Measurements from ENCODE around the gene TMEM168. TPM values are rescaled to one million over a fixed set of nuclear protein-coding genes. Genes with fewer than 3 reads are reported as not detected.
"Not testable (repeated sequence)": the region's sequence is repeated elsewhere in the genome, so short reads cannot be mapped to it uniquely, and the experiment has no call there.

The TMEM168 gene, protein sequence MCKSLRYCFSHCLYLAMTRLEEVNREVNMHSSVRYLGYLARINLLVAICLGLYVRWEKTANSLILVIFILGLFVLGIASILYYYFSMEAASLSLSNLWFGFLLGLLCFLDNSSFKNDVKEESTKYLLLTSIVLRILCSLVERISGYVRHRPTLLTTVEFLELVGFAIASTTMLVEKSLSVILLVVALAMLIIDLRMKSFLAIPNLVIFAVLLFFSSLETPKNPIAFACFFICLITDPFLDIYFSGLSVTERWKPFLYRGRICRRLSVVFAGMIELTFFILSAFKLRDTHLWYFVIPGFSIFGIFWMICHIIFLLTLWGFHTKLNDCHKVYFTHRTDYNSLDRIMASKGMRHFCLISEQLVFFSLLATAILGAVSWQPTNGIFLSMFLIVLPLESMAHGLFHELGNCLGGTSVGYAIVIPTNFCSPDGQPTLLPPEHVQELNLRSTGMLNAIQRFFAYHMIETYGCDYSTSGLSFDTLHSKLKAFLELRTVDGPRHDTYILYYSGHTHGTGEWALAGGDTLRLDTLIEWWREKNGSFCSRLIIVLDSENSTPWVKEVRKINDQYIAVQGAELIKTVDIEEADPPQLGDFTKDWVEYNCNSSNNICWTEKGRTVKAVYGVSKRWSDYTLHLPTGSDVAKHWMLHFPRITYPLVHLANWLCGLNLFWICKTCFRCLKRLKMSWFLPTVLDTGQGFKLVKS
- total RNA-seq = 10 to 100 TPM; 17.5 to 19.0 TPM

DNA sequence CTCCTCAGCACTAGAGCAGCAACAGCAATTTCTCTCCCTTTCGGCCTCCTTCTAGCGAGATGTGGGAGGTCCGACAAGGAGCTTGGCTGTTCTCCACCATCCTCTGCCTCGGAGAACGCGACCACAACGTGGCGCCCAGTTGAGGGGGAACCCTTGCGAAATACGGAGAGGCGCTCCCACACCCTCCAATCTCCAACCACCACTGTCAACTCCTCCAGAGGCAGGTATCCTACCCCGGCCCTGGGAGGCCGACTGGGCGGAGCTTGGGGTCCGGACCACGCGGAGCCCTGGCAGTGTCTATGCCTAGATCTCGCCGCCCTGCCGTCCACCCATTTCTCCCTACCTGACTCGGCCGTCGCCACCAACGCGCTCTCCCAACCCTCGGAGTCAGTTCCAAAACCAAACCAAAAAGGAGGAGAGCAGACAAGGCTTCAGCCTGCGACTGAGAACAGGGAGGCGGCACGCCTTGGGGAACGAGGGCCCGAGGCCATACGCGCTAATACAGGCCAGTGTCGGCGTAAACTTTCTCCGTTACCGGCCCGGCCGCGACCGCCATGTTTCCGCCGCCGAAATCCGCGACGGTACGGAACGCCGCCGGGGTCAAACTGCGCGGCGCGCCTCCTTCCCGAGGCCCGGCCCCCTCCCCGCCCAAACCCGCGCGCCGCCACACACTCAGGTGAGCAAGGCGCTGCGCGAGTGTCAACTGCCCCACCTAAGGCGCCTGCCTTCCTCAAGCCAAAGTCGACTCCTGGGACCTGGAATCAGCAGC, at the start of gene TMEM168:
Gene TMEM168 (minus strand): TSS at position 577 of the 769 bp plus-strand sequence. CDS start 5,568 bp downstream, outside the sequence.
- Mint-ChIP-seq H3K4me1 (peaks cover 24% of the 10 kb centered on the region), H3K36me3 (ENCODE audit: low read depth) (peaks cover 12% of the 10 kb centered on the region), H3K9me3 (no peaks in the 10 kb centered on the region), H3K27ac (peak within 1 kb of the TSS; percentile 89), H3K4me3 (peak within 1 kb of the TSS; percentile 86), H3K27me3 (no peaks in the 10 kb centered on the region)
- POLR2A ChIA-PET = no interaction called here
- CTCF ChIA-PET = interaction anchor here (1.0 to 1.1 kb wide), 2 partner anchors 12 to 26 kb away, joined by 3 read pairs; no protein-coding TSS in a partner anchor
- peak; percentile 84 for DNase-seq

DNA sequence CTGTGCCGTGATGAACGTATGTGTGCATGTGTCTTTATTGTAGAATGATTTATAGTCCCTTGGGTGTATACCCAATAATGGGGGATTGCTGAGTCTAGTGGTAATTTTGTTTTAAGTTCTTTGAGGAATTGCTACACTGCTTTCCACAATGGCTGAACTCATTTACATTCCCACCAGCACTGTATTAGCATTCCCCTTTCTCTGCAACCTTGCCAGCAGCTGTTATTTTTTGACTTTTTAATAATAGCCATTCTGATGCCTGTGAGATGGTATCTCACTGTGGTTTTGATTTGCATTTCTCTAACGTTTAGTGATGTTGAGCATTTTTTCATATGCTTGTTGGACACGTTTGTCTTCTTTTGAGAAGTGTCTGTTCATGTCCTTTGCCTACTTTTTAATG, 45.7 kb upstream of the TMEM168 start:
- CTCF ChIA-PET, H3K27me3 Mint-ChIP-seq, H3K4me1 Mint-ChIP-seq, DNase-seq, H3K27ac Mint-ChIP-seq, POLR2A ChIA-PET, H3K4me3 Mint-ChIP-seq: not testable (repeated sequence)
- H3K36me3 Mint-ChIP-seq (ENCODE audit: low read depth) = peaks cover 12% of the 10 kb centered on the region
- H3K9me3 Mint-ChIP-seq = peaks cover 12% of the 10 kb centered on the region

DNA sequence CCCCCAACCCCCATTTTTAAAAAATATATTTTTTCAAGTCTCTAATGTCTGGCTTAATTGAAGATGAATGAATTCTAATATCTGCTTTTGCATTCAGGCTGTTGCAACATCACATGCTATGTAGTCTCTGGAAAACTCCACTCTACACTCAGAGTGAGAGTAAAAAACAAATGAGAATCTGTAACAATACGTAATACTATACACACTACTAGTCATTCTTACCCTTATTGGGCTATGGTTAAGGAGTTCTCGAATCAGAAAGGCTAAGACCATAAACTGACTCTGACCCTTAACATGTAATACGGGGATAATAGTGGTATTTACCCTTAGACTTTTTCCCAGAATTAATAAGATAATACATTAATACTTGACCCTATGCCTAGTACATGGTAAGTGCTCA, 42.9 kb upstream of the TMEM168 start:
- Mint-ChIP-seq H3K4me3 (no peak overlapping the region), H3K4me1 (no peaks in the 10 kb centered on the region), H3K27me3 (no peaks in the 10 kb centered on the region), H3K36me3 (ENCODE audit: low read depth) (peaks cover 33% of the 10 kb centered on the region), H3K27ac (no peak overlapping the region), H3K9me3 (peaks cover 22% of the 10 kb centered on the region)
- ChIA-PET POLR2A (no interaction called here), CTCF (no interaction called here)
- DNase-seq = no peak

DNA sequence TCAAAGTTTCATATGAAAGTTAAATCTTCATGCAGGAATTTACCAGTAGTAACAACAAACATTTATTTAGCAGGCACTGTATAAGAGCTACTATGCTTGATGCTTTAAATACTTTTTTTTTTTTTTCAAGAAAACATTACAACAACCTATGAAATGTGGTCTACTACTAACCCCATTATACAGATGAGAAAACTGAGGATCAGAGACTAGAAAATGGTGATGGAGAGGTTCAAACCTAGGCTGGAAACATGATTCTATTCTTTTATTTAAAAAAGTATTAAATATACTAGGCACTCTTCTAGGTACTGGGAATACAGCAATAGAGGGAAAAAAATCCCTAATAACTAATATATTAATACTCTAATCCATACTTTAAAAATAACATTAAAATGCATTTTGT, 40.6 kb upstream of the TMEM168 start:
- H3K9me3 Mint-ChIP-seq = peaks cover 19% of the 10 kb centered on the region
- peaks cover 30% of the 10 kb centered on the region for H3K36me3 Mint-ChIP-seq (ENCODE audit: low read depth)
- ChIA-PET POLR2A (no interaction called here), CTCF (interaction anchor here (1.4 kb wide), 1 partner anchor 15 kb away, joined by 4 read pairs; no protein-coding TSS in a partner anchor)
- H3K27me3 Mint-ChIP-seq = no peaks in the 10 kb centered on the region
- no peak overlapping the region for H3K27ac Mint-ChIP-seq
- no peak for DNase-seq
- no peak overlapping the region for H3K4me3 Mint-ChIP-seq
- H3K4me1 Mint-ChIP-seq = no peaks in the 10 kb centered on the region

DNA sequence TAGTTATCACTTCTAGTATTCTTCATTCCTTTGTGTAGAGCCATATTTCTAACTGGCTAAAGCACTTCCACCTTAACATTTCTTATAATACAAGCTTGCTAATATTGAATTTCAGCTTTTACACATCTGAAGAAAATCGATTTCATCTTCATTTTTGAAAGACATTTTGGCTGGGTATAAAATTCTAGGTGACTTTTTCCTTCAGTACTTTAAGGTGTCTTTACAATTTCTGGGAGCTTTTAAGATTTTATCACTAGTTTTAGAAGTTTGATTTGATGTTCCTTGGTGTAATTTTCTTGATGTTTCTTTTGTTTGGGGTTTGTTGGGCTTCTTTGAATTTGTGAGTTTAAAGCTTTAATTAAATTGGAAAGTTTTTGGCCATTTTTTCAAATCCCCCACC, 38.5 kb upstream of the TMEM168 start:
- peaks cover 19% of the 10 kb centered on the region for H3K9me3 Mint-ChIP-seq
- peaks cover 30% of the 10 kb centered on the region for H3K36me3 Mint-ChIP-seq (ENCODE audit: low read depth)
- DNase-seq = no peak
- POLR2A ChIA-PET = no interaction called here
- no peaks in the 10 kb centered on the region for H3K4me1 Mint-ChIP-seq
- H3K27me3 Mint-ChIP-seq = no peaks in the 10 kb centered on the region
- no peak overlapping the region for H3K4me3 Mint-ChIP-seq
- H3K27ac Mint-ChIP-seq = no peak overlapping the region
- CTCF ChIA-PET = no interaction called here

DNA sequence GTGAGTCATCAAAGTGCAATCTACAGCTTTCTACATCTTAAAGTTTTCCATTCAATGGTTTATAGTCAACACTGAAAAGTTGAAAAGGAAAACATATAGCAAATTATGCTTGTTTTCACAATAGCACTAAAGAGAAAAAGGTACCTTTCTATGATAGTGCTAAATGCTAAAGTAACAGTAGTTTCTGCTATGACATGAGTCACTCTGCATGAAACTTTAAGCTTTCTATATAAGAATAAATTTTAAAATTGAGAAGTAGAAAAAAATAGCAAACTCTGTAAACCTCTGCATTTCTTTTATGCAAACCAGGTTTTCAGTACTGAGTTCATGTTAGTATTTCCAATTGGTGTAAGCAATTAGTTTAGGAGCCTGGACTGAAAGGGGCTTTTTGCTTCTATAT, 31.2 kb upstream of the TMEM168 start:
- no peak for DNase-seq
- Mint-ChIP-seq H3K9me3 (peaks cover 5% of the 10 kb centered on the region), H3K27me3 (no peaks in the 10 kb centered on the region), H3K27ac (no peak overlapping the region), H3K4me3 (no peak overlapping the region), H3K36me3 (ENCODE audit: low read depth) (peaks cover 4% of the 10 kb centered on the region), H3K4me1 (no peaks in the 10 kb centered on the region)
- CTCF ChIA-PET = no interaction called here
- POLR2A ChIA-PET = no interaction called here

DNA sequence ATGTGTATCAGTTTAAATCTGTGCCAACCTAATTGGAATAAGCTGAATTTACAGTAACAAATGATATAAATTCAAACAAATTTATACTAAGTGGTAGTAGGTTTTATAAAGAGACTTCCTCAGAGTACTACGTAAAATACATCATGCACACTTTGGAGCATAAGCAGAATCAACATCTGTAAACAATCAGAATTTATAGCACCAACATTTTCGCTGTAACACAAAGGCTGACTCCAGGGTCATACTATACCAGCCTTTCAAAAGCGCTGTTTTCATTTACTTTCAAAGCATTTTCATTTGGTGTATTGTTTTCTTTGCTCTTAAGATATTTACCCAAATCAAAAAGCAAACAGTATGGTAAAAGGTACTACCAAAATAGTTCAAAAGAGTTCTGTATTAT, 29.3 kb upstream of the TMEM168 start:
- POLR2A ChIA-PET = no interaction called here
- H3K9me3 Mint-ChIP-seq = peaks cover 8% of the 10 kb centered on the region
- H3K27me3 Mint-ChIP-seq = no peaks in the 10 kb centered on the region
- CTCF ChIA-PET = no interaction called here
- DNase-seq = no peak
- no peaks in the 10 kb centered on the region for H3K4me1 Mint-ChIP-seq
- H3K36me3 Mint-ChIP-seq (ENCODE audit: low read depth) = peaks cover 4% of the 10 kb centered on the region
- H3K27ac Mint-ChIP-seq = no peak overlapping the region
- H3K4me3 Mint-ChIP-seq = no peak overlapping the region

DNA sequence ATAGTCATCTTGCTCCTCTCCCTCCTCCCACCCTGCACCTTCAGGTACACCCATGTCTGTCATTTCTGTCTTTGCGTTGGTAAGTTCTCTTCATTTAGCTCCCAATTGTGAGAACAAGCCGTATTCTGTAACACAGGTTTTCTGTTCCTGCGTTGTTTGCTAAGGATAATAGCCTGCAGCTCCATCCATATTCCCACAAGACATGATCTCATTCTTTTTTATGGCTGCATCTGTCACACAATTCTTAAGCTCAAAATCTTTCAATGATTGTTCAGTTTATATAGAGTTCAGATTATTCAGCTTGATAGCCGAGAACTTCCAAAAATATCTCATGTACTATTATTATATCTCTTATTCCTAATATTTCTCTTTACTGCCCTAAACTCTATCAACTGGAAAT, 16.0 kb upstream of the TMEM168 start:
- ChIA-PET POLR2A (no interaction called here), CTCF (no interaction called here)
- Mint-ChIP-seq H3K9me3 (peaks cover 2% of the 10 kb centered on the region), H3K27me3 (peaks cover 12% of the 10 kb centered on the region), H3K4me3 (no peak overlapping the region), H3K36me3 (ENCODE audit: low read depth) (no peaks in the 10 kb centered on the region), H3K4me1 (no peaks in the 10 kb centered on the region), H3K27ac (no peak overlapping the region)
- no peak for DNase-seq

DNA sequence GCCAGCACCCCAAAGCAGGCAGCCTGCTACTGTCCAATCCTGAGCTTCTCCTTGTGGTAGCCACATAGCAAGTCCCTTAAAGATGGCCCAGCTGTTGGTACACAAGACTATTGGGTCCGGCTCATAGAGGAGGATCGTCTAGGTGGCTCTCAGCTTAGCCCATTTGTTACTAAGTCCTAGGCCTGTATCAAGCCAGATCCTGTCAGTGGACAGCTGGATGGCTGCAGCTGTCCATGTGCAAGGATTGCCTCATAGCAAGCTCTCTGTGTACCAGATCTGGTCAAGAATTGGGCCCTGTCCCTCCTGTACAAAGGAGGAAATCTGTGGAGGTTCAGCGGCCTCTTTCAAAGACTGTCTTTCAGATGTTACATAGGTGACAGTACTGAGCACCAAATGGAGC, 12.2 kb upstream of the TMEM168 start:
- Mint-ChIP-seq H3K4me1 (no peaks in the 10 kb centered on the region), H3K4me3 (no peak overlapping the region), H3K27ac (no peak overlapping the region), H3K9me3 (no peaks in the 10 kb centered on the region), H3K27me3 (peaks cover 8% of the 10 kb centered on the region), H3K36me3 (ENCODE audit: low read depth) (no peaks in the 10 kb centered on the region)
- POLR2A ChIA-PET = no interaction called here
- DNase-seq = no peak
- CTCF ChIA-PET = no interaction called here

DNA sequence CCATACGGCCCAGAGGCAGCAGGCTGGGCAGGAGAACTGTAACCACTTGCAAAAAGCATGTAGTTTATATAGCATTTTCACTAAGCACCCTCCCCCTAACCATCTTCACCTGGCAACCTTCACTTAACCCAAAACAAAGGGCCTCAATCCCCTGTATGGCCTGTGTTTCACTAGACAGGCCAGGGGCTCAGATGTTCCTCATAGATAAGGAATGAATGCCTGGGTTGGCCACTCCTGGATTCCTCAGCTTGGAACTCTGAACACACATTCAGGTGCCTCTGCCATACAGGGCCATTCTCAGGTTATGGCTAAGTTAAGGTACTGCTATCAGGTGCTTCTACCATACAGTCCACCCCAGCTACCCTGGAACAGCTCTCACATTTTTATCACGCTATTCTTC, 10.3 kb upstream of the TMEM168 start:
- Mint-ChIP-seq H3K27me3 (peaks cover 3% of the 10 kb centered on the region), H3K4me3 (no peak overlapping the region), H3K9me3 (no peaks in the 10 kb centered on the region), H3K36me3 (ENCODE audit: low read depth) (no peaks in the 10 kb centered on the region), H3K27ac (no peak overlapping the region), H3K4me1 (no peaks in the 10 kb centered on the region)
- no peak for DNase-seq
- ChIA-PET POLR2A (no interaction called here), CTCF (no interaction called here)

DNA sequence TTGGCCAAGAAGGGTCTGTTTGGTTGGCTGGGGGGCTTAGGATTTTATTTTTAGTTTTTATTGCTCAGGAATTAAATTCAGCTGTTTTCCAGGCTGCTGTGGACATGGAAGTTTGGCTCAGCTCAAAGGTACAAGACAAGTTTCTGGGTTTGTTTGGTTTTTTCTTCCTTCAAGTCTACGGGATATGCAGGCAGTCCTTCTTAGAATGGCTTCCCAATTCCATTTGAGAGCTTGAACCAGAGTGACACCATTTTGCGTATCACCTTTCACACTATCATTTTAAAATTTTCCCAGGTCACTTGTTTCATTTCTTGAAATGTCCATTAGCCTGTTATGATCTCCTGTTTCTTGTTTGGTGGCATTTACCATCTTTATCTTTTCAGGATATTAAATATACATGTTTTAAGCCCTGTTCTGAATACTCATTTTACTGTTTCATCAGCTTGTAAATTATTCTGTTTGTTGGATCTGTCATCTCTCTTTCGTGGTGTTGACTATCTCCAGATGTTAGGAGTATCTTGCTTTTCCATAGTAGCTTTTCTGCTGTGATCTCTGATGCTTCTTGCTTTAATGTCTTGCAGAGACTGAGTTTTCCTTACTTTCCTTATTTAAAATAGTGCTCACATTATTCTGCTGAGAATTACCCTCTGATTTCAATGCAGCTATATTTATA, 9.4 kb upstream of the TMEM168 start:
- Mint-ChIP-seq H3K4me3 (no peak overlapping the region), H3K36me3 (ENCODE audit: low read depth) (no peaks in the 10 kb centered on the region), H3K9me3 (no peaks in the 10 kb centered on the region), H3K27ac (no peak overlapping the region), H3K4me1 (no peaks in the 10 kb centered on the region), H3K27me3 (no peaks in the 10 kb centered on the region)
- no peak for DNase-seq
- ChIA-PET CTCF (no interaction called here), POLR2A (interaction anchor here (0.7 kb wide), 1 partner anchor 764 kb away, joined by 3 read pairs; no protein-coding TSS in a partner anchor)

DNA sequence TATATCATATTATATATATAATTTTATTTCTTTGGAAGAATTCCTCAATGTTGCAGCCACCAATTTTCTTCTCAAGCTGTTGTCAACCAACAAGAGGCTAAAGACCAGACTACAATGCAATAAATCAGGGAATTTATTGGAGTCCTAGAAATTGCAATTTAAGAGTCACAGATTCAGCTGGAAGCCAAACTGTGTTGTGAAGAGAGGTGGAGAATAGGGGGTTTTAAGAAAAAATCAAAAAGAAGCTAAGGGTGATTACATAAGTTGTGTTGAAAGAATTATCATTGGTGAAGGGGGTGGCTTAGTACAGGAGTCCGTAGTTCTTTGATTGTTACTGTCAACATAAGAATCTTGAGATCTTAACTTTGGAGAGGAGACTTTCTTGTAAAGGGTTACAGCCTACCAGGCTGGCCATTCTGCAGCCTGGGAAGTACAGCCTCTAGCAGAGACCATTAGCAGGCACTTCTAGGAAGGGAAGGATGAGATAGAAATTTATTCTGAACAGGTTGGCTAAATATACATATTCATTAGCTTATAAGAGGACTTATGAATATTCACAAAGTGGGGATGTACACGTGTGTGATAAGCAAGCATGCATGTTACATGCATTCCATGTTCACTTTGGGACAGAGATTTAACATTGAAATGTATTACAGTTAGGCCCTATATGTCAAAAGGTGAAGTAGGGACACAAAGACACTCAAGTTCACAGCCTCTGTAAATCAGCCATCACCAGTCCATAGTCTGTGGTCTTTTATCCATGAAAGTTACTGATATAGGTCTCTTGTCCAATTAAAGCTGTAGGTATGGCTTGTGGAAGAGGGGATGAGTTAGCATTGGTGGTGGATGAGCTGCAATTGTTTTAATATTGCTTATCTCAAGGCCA, 8.3 kb upstream of the TMEM168 start:
- H3K36me3 Mint-ChIP-seq (ENCODE audit: low read depth) = no peaks in the 10 kb centered on the region
- H3K9me3 Mint-ChIP-seq = no peaks in the 10 kb centered on the region
- H3K27me3 Mint-ChIP-seq = no peaks in the 10 kb centered on the region
- H3K4me1 Mint-ChIP-seq = no peaks in the 10 kb centered on the region
- ChIA-PET CTCF (no interaction called here), POLR2A (interaction anchor here (0.7 kb wide), 1 partner anchor 765 kb away, joined by 3 read pairs; no protein-coding TSS in a partner anchor)
- no peak for DNase-seq
- H3K4me3 Mint-ChIP-seq = no peak overlapping the region
- H3K27ac Mint-ChIP-seq = no peak overlapping the region

All from activated CD4-positive, alpha-beta T cell treated with anti-CD3 and anti-CD28 coated beads, Interleukin-2, amount 10 ng/mL, durations not matched to agents 7 days and 5 days (primary cell).